Measurements from ENCODE around the gene DPP7. TPM values are rescaled to one million over a fixed set of nuclear protein-coding genes. Genes with fewer than 3 reads are reported as not detected.

Gene DPP7
- total and polyA plus RNA-seq, 8 donors = 87.3 to 526 (median 104) TPM

- H3K4me3 ChIP-seq = peak overlapping the region; percentile 63 to 87 (median 79)
- 1% methylated on average over 31 to 45 of the region's 45 CpGs for WGBS, 2 donors
- H3K36me3 ChIP-seq = peaks cover 0 to 9% (median 0%) of the 10 kb centered on the region in 3 donors
- DNase-seq = peak in 1 of 6 donors; percentile 78
- peaks cover 0 to 4% (median 0%) of the 10 kb centered on the region in 3 donors for H3K4me1 ChIP-seq
- no peaks in the 10 kb centered on the region for H3K27me3 ChIP-seq
- intact Hi-C loops (cut with DNase I) = loop anchor here in 1 of 3 donors (10.0 kb wide), 1 partner anchor 121 kb away; the partner anchor contains the start of gene SLC34A3
- no peak for FAIRE-seq
- H3K9me3 ChIP-seq = no peaks in the 10 kb centered on the region
- no peak for TF ChIP-seq CTCF (IDR thresholded peaks at IDR 0.05)
- ATAC-seq = peak in 3 of 4 donors; percentile 1 to 8 (median 1)
- no peak overlapping the region for H3K27ac ChIP-seq
Measured at GRCh38 chr9:137114220-137114612, 317 bp downstream of the DPP7 start.

GRCh38 chr9:137113385-137114159 is 961 bp downstream of the DPP7 start:
- peak overlapping the region in 2 of 4 donors; percentile 77 to 87 for H3K4me3 ChIP-seq
- WGBS, 2 donors = 36 to 61% methylated on average over 31 to 66 of the region's 66 CpGs
- ATAC-seq (no peak), DNase-seq (peak in 1 of 6 donors; percentile 70), FAIRE-seq (no peak)
- no peak overlapping the region for H3K27ac ChIP-seq
- intact Hi-C loops (cut with DNase I) = loop anchor here in 1 of 3 donors (10.0 kb wide), 1 partner anchor 121 kb away; the partner anchor contains the start of gene SLC34A3
- H3K9me3 ChIP-seq = no peaks in the 10 kb centered on the region
- H3K36me3 ChIP-seq = peaks cover 0 to 12% (median 0%) of the 10 kb centered on the region in 3 donors
- TF ChIP-seq CTCF (IDR thresholded peaks at IDR 0.05) = no peak
- peaks cover 0 to 4% (median 0%) of the 10 kb centered on the region in 3 donors for H3K4me1 ChIP-seq
- no peaks in the 10 kb centered on the region for H3K27me3 ChIP-seq

GRCh38 chr9:137112564-137113384 is 1.8 kb downstream of the DPP7 start:
- 95 to 96% methylated on average over 41 to 42 of the region's 42 CpGs for WGBS, 2 donors
- Histone ChIP-seq H3K9me3 (no peaks in the 10 kb centered on the region), H3K27ac (no peak overlapping the region), H3K36me3 (peaks cover 0 to 20% (median 0%) of the 10 kb centered on the region in 3 donors), H3K4me3 (no peak overlapping the region), H3K27me3 (no peaks in the 10 kb centered on the region), H3K4me1 (peaks cover 0 to 4% (median 0%) of the 10 kb centered on the region in 3 donors)
- no peak for ATAC-seq
- peak in 2 of 6 donors; percentile 44 to 82 for DNase-seq
- intact Hi-C loops (cut with DNase I) = loop anchor here in 1 of 3 donors (10.0 kb wide), 1 partner anchor 122 kb away; the partner anchor contains the start of gene SLC34A3
- FAIRE-seq = no peak
- no peak for TF ChIP-seq CTCF (IDR thresholded peaks at IDR 0.05)

GRCh38 chr9:137111788-137112563 is 2.6 kb downstream of the DPP7 start:
- no peak for FAIRE-seq
- Histone ChIP-seq H3K4me3 (no peak overlapping the region), H3K27ac (no peak overlapping the region), H3K4me1 (peaks cover 0 to 4% (median 0%) of the 10 kb centered on the region in 3 donors), H3K36me3 (peaks cover 0 to 28% (median 0%) of the 10 kb centered on the region in 3 donors), H3K27me3 (no peaks in the 10 kb centered on the region), H3K9me3 (no peaks in the 10 kb centered on the region)
- 89 to 91% methylated on average over 32 to 35 of the region's 35 CpGs for WGBS, 2 donors
- no peak for TF ChIP-seq CTCF (IDR thresholded peaks at IDR 0.05)
- DNase-seq = peak in 2 of 6 donors; percentile 42 to 80
- ATAC-seq = no peak
- intact Hi-C loops (cut with DNase I) = loop anchor here in 1 of 3 donors (10.0 kb wide), 1 partner anchor 123 kb away; the partner anchor contains the start of gene SLC34A3

Data from pancreas (tissue), 10 donors.